GM12878 (cell line): Measurements from ENCODE around the gene NPHS2. TPM values are rescaled to one million over a fixed set of nuclear protein-coding genes. Genes with fewer than 3 reads are reported as not detected.

Source experiments
- ATAC-seq: fragments of 200-7000 bp; cut with Tn5 transposase; 3 replicates; pipeline ENCODE4 v1.9.1; 2020; ENCODE audit warnings: mild to moderate bottlenecking, moderate library complexity
- BruUV-seq: library from RNA; stranded (reverse); fragments of 400-500 nt; replicated peaks from 2 replicates; lab custom pipeline; 2021; lab: Mats Ljungman, UMichigan
- CTCF ChIA-PET: fragments of 300-600 bp; sonication (Branson Sonifier 250); formaldehyde crosslinking; extraction: SDS; loops from one replicate; lab custom pipeline; 2021; ENCODE audit warnings: inconsistent platforms; lab: Yijun Ruan, JAX
- POLR2A ChIA-PET: fragments of 350-600 bp; formaldehyde crosslinking; extraction: SDS; loops from one replicate; lab custom pipeline; 2021; ENCODE audit warnings: inconsistent platforms; lab: Charles Lee
- RAD21 ChIA-PET: fragments of 300-600 bp; sonication (Branson Sonifier 250); formaldehyde crosslinking; loops from one replicate; lab custom pipeline; 2023; ENCODE audit warnings: antibody characterized with exemption; ENCODE audit not compliant: unreplicated experiment; lab: Charles Lee
- SMC1A ChIA-PET: fragments of 300-600 bp; sonication (Branson Sonifier 250); formaldehyde crosslinking; loops from one replicate; lab custom pipeline; 2023; ENCODE audit not compliant: unreplicated experiment, uncharacterized antibody; lab: Charles Lee
- DNase-seq: peaks from one replicate; pipeline ENCODE4 v3.0.0-alpha.2; 2011; ENCODE audit warnings: low read depth, low spot score
- FAIRE-seq: peaks from 3 replicates; lab custom pipeline; 2011; peaks lifted over from hg19 to GRCh38; lab: Jason Lieb, UNC
- H2AFZ ChIP-seq: 2 replicates; pipeline ENCODE4 v1.6.0; 2011; ENCODE audit warnings: low read depth, low read length, control low read depth; ENCODE audit not compliant: control insufficient read depth
- H3K27ac ChIP-seq: 2 replicates; pipeline ENCODE4 v1.5.1; 2011; ENCODE audit warnings: control low read depth; ENCODE audit not compliant: control insufficient read depth, insufficient read depth
- H3K27me3 ChIP-seq, 2 experiments: replicated peaks in 1 of 2; 2 replicates each; pipeline versions ENCODE4 v1.6.0 to v1.6.1; 2011; ENCODE audit warnings: low read length in 1 of 2; ENCODE audit not compliant: control insufficient read depth in 2 of 2, insufficient read depth in 2 of 2
- H3K36me3 ChIP-seq, 2 experiments: 2 replicates each; pipeline ENCODE4 v1.5.1; 2011; ENCODE audit warnings: low read length in 1 of 2; ENCODE audit not compliant: control insufficient read depth in 2 of 2, insufficient read depth in 2 of 2
- H3K4me1 ChIP-seq: 2 replicates; pipeline ENCODE4 v1.6.1; 2011; ENCODE audit warnings: mild to moderate bottlenecking, low read length, moderate library complexity, mixed read lengths; ENCODE audit not compliant: control insufficient read depth, insufficient read depth
- H3K4me2 ChIP-seq: 2 replicates; pipeline ENCODE4 v1.6.0; 2011; ENCODE audit warnings: control low read depth; ENCODE audit not compliant: control insufficient read depth, insufficient read depth
- H3K4me3 ChIP-seq: fragments of 200-600 bp; sonication (generic); 2 replicates; pipeline ENCODE4 v1.5.1; 2016
- H3K79me2 ChIP-seq: 2 replicates; pipeline ENCODE4 v1.6.0; 2011; ENCODE audit warnings: low read length; ENCODE audit not compliant: control insufficient read depth, insufficient read depth
- H3K9ac ChIP-seq: 2 replicates; pipeline ENCODE4 v1.8.0; 2011; ENCODE audit warnings: low read length, control low read depth, mixed read lengths; ENCODE audit not compliant: control insufficient read depth, insufficient read depth
- H3K9me3 ChIP-seq: replicated peaks from 3 replicates; pipeline ENCODE4 v1.5.1; 2011; ENCODE audit warnings: mild to moderate bottlenecking, low read length; ENCODE audit not compliant: control insufficient read depth, insufficient read depth
- H4K20me1 ChIP-seq: 2 replicates; pipeline ENCODE4 v1.6.0; 2011; ENCODE audit not compliant: control insufficient read depth, insufficient read depth
- BHLHE40 ChIP-seq, 2 experiments: fragments of 450-650 bp in 1 of 2; IDR thresholded peaks; 2 replicates each; pipeline ENCODE4 v1.6.1; 2011 to 2017; ENCODE audit warnings: low read depth in 2 of 2, borderline replicate concordance in 1 of 2, improper control_type of control experiment in 1 of 2, low read length in 1 of 2, mild to moderate bottlenecking in 1 of 2
- CEBPB ChIP-seq, 2 experiments: fragments of 150-350 bp in 1 of 2; IDR thresholded peaks; 2 replicates each; pipeline ENCODE4 v1.6.1; 2012 to 2014; ENCODE audit warnings: low read depth in 2 of 2, low read length in 2 of 2, borderline replicate concordance in 1 of 2, inconsistent platforms in 1 of 2
- HDAC2 ChIP-seq: fragments of 200-600 bp; sonication (generic); IDR thresholded peaks from 2 replicates; pipeline ENCODE4 v1.6.1; 2017
- HDAC6 ChIP-seq: fragments of 200-600 bp; sonication (generic); IDR thresholded peaks from one replicate; pipeline ENCODE4 v1.8.0; 2017; ENCODE audit warnings: antibody characterized with exemption; ENCODE audit not compliant: unreplicated experiment
- SPI1 ChIP-seq: IDR thresholded peaks from 2 replicates; pipeline ENCODE4 v1.6.1; 2011; ENCODE audit warnings: low read depth, mild to moderate bottlenecking, low read length, moderate library complexity, borderline replicate concordance; ENCODE audit not compliant: insufficient read depth
- STAT3 ChIP-seq: IDR thresholded peaks from 2 replicates; pipeline ENCODE4 v1.6.1; 2011; ENCODE audit warnings: low read depth, low read length, improper control_type of control experiment
- TCF3 ChIP-seq: IDR thresholded peaks from 2 replicates; pipeline ENCODE4 v1.6.1; 2012; ENCODE audit warnings: low read depth, mild to moderate bottlenecking, low read length, borderline replicate concordance; ENCODE audit not compliant: insufficient read depth
- ZZZ3 ChIP-seq: IDR thresholded peaks from 2 replicates; pipeline ENCODE4 v1.6.1; 2011; ENCODE audit warnings: low read depth; ENCODE audit not compliant: control insufficient read depth, insufficient read length
- WGBS: methylation state at CpG from one replicate; pipeline ENCODE4 v1.1.6; 2016; ENCODE audit warnings: low lambda C conversion rate; ENCODE audit not compliant: insufficient replicate concordance, insufficient coverage; ENCODE audit errors: missing lambda C conversion rate; 5-methylcytosine and 5-hydroxymethylcytosine counted together
- in situ Hi-C: fragments of 300-500 bp; cut with MboI; formaldehyde crosslinking; loops from 9 replicates; pipeline ENCODE4 v1.14.3; 2018; ENCODE audit warnings: mixed read lengths
- intact Hi-C: fragments of 100-400 bp; cut with micrococcal nuclease; formaldehyde crosslinking; loops from one replicate; pipeline ENCODE4 v1.14.2; 2022; ENCODE audit not compliant: unreplicated experiment
- polyA plus RNA-seq, 11 experiments: library from polyadenylated mRNA; depleted of rRNA in 4 of 11; unstranded in 6 of 11; stranded (reverse) in 5 of 11; fragments of >200 nt; fragmentation: Nextera tagmentation in 4 of 11; fragmentation: Illumina TruSeq in 1 of 11; extraction: Ambion mirVana in 4 of 11; extraction: Trizol in 1 of 11; gene quantifications; 1 replicate in 1 of 11; 2 replicates in 10 of 11; pipeline versions ENCODE4 v1.2.1 to v1.2.3, GENCODE V29; 2011 to 2016; ENCODE audit warnings: inconsistent platforms in 2 of 11, missing spikeins in 2 of 11, low read depth in 1 of 11
- total RNA-seq, 4 experiments: library from RNA; depleted of rRNA in 3 of 4; stranded (reverse); fragments of >200 nt in 3 of 4; fragmentation: Illumina TruSeq in 1 of 4; extraction: Trizol in 1 of 4; gene quantifications; 2 replicates each; pipeline versions ENCODE4 v1.2.1 to v1.2.3, GENCODE V29; 2013 to 2021
- TF ChIP-seq, protein P1 (sequence below): IDR thresholded peaks from 2 replicates; pipeline ENCODE4 v1.6.1; 2011; ENCODE audit warnings: low read depth, low read length, improper control_type of control experiment, borderline replicate concordance
- TF ChIP-seq, protein P2 (sequence below), 3 experiments: IDR thresholded peaks in 2 of 3; conservative IDR thresholded peaks in 1 of 3; 2 replicates each; pipeline ENCODE4 v1.5.1; 2011; ENCODE audit warnings: low read depth in 3 of 3, low read length in 3 of 3, mild to moderate bottlenecking in 3 of 3, control low read depth in 2 of 3, moderate library complexity in 2 of 3, inconsistent platforms in 1 of 3, mixed read lengths in 1 of 3; ENCODE audit not compliant: control insufficient read depth in 2 of 3, insufficient read depth in 1 of 3; ENCODE audit errors: extremely low read depth in 1 of 3
- TF ChIP-seq, protein P3 (sequence below): IDR thresholded peaks from 2 replicates; pipeline ENCODE4 v1.6.1; 2011; ENCODE audit warnings: borderline replicate concordance, low read depth, mild to moderate bottlenecking, moderate library complexity, low read length; ENCODE audit not compliant: insufficient read depth, poor library complexity, severe bottlenecking

The NPHS2 gene
- total and polyA plus RNA-seq, 10 of the 15 experiments (the other 5 are each of a cell fraction or from before 2014, with no cell fraction given) = not detected

DNA sequence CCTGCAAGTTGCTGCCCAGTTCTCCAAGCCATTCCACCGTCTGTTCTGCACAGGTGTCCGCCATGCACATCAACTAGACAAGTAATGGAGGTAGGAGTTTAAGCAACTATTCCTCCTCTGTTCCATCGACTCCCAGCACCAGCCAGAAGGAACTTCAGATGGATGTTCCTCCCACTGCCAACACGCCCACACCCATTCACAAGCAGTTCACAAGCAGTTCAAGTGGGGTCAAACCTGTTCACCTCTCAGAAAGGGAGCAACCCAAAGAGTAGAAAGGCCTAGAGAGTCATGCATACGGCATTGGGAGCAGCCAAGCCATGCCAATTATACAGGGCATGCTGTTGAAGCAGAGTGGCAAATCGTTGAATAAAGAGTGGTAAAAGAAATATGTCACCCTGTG is 11.6 kb upstream of the NPHS2 start:
- H3K4me1 ChIP-seq = no peaks in the 10 kb centered on the region
- intact Hi-C loops (no loop called here), in situ Hi-C loops (no loop called here)
- peaks cover 0 to 4% of the 10 kb centered on the region in 2 experiments; a peak in 2 of 4 replicates for H3K27me3 ChIP-seq
- ChIA-PET SMC1A (no interaction called here), POLR2A (no interaction called here), RAD21 (no interaction called here), CTCF (no interaction called here)
- H3K4me2 ChIP-seq = no peak overlapping the region
- no peaks in the 10 kb centered on the region for H4K20me1 ChIP-seq
- no peak for FAIRE-seq
- no TSS peak for BruUV-seq
- 18% methylated on average over 6 of the region's 6 CpGs for WGBS
- ATAC-seq = no peak
- no peak overlapping the region for H3K9ac ChIP-seq
- H3K36me3 ChIP-seq = no peaks in the 10 kb centered on the region
- DNase-seq = no peak
- no peak overlapping the region for H3K27ac ChIP-seq
- no peaks in the 10 kb centered on the region for H3K9me3 ChIP-seq
- H3K79me2 ChIP-seq = no peaks in the 10 kb centered on the region
- no peak overlapping the region for H2AFZ ChIP-seq
- TF ChIP-seq BHLHE40 (IDR thresholded peaks at IDR 0.05; ENCODE audit: borderline replicate concordance in 1 of 2, low read depth in 2 of 2, low read length in 1 of 2) (no peak), ZZZ3 (no peak), HDAC2 (no peak)
- TF ChIP-seq, protein P1, sequence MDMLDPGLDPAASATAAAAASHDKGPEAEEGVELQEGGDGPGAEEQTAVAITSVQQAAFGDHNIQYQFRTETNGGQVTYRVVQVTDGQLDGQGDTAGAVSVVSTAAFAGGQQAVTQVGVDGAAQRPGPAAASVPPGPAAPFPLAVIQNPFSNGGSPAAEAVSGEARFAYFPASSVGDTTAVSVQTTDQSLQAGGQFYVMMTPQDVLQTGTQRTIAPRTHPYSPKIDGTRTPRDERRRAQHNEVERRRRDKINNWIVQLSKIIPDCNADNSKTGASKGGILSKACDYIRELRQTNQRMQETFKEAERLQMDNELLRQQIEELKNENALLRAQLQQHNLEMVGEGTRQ = no peak
- H3K4me3 ChIP-seq = no peak overlapping the region

DNA sequence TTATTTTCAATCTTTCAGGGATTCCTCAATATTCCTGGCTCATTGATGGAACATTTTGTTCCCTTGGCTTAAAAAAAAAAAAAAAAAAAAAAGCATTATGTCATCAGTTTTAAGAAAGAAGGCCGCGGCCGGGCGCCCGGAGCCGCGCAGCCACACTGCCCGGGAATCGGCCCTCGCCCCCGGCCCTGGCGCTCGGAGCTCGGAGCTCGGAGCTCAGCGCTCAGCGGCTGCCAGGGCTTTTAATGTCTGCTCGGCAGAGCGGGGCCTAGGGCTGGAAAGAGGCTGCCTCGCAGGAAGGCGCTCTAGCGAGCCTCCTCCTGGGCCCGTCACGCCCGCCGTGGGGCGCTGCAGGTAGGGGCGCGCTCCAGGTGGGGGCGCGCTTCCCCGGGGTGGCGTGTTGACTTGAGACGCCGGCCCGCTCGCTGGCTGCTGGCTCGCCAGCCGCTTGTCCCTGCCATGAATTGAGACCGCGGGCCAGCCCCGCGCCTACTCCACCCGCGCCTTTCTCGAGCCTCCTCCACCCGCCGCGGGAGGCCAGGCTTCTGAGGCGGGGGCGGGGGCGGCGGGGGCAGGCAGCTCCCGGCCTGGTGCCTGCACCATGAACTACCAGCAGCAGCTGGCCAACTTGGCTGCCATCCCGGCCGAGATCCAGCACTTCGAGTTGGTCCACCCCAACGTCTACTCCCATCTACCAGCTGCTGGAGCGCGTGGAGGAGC is 10.5 kb upstream of the NPHS2 start:
- no peaks in the 10 kb centered on the region for H4K20me1 ChIP-seq
- RAD21 ChIA-PET = no interaction called here
- POLR2A ChIA-PET = no interaction called here
- SMC1A ChIA-PET = no interaction called here
- H3K36me3 ChIP-seq = no peaks in the 10 kb centered on the region
- BruUV-seq = no TSS peak
- H3K4me3 ChIP-seq = no peak overlapping the region
- intact Hi-C loops = no loop called here
- DNase-seq (no peak), ATAC-seq (no peak; the same call in 2 of the 3 replicates)
- 42% methylated on average over 42 of the region's 60 CpGs for WGBS
- H3K9me3 ChIP-seq = no peaks in the 10 kb centered on the region
- no peak overlapping the region for H3K9ac ChIP-seq
- H3K4me2 ChIP-seq = no peak overlapping the region
- H3K79me2 ChIP-seq = no peaks in the 10 kb centered on the region
- CTCF ChIA-PET = interaction anchor here (0.9 kb wide), 1 partner anchor 13 kb away, joined by 4 read pairs; no protein-coding TSS in a partner anchor
- TF ChIP-seq, protein P2, sequence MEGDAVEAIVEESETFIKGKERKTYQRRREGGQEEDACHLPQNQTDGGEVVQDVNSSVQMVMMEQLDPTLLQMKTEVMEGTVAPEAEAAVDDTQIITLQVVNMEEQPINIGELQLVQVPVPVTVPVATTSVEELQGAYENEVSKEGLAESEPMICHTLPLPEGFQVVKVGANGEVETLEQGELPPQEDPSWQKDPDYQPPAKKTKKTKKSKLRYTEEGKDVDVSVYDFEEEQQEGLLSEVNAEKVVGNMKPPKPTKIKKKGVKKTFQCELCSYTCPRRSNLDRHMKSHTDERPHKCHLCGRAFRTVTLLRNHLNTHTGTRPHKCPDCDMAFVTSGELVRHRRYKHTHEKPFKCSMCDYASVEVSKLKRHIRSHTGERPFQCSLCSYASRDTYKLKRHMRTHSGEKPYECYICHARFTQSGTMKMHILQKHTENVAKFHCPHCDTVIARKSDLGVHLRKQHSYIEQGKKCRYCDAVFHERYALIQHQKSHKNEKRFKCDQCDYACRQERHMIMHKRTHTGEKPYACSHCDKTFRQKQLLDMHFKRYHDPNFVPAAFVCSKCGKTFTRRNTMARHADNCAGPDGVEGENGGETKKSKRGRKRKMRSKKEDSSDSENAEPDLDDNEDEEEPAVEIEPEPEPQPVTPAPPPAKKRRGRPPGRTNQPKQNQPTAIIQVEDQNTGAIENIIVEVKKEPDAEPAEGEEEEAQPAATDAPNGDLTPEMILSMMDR (IDR thresholded peaks at IDR 0.05 in 2 of 3, conservative IDR thresholded peaks at IDR 0.05 in 1 of 3; ENCODE audit: control insufficient read depth in 2 of 3, extremely low read depth in 1 of 3, insufficient read depth in 1 of 3, low read depth in 3 of 3, low read length in 3 of 3) = 0 out of 6 replicates have a peak, but pooled peaks of 1 of the 3 experiments have one; percentile 13
- no peak for TF ChIP-seq HDAC6
- no peak for TF ChIP-seq TCF3
- TF ChIP-seq, protein P3, sequence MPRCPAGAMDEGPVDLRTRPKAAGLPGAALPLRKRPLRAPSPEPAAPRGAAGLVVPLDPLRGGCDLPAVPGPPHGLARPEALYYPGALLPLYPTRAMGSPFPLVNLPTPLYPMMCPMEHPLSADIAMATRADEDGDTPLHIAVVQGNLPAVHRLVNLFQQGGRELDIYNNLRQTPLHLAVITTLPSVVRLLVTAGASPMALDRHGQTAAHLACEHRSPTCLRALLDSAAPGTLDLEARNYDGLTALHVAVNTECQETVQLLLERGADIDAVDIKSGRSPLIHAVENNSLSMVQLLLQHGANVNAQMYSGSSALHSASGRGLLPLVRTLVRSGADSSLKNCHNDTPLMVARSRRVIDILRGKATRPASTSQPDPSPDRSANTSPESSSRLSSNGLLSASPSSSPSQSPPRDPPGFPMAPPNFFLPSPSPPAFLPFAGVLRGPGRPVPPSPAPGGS = no peak
- no peak for TF ChIP-seq STAT3
- no peak for TF ChIP-seq CEBPB (IDR thresholded peaks at IDR 0.05; ENCODE audit: borderline replicate concordance in 1 of 2, low read depth in 2 of 2, low read length in 2 of 2)
- TF ChIP-seq SPI1 = no peak
- TF ChIP-seq, all 136 proteins: peak for 1
- Histone ChIP-seq H3K27ac (no peak overlapping the region), H2AFZ (no peak overlapping the region), H3K27me3 (peaks cover 0 to 2% of the 10 kb centered on the region in 2 experiments; a peak in 1 of 4 replicates), H3K4me1 (no peaks in the 10 kb centered on the region)
- FAIRE-seq = no peak
- in situ Hi-C loops = no loop called here
